ENCODE data around the gene CHCHD10. TPM values are rescaled to one million over a fixed set of nuclear protein-coding genes. Genes with fewer than 3 reads are reported as not detected.

Gene CHCHD10
- total RNA-seq, 6 experiments from 2014 or later = 133 to 416 (median 252) TPM

GRCh38 chr22:23754980-23755636 lies 12.7 kb downstream of the CHCHD10 start:
- no peak overlapping the region for H3K27ac ChIP-seq
- DNase-seq (no peak), ATAC-seq (no peak)
- H3K27me3 ChIP-seq = no peaks in the 10 kb centered on the region
- TF ChIP-seq, protein P1, sequence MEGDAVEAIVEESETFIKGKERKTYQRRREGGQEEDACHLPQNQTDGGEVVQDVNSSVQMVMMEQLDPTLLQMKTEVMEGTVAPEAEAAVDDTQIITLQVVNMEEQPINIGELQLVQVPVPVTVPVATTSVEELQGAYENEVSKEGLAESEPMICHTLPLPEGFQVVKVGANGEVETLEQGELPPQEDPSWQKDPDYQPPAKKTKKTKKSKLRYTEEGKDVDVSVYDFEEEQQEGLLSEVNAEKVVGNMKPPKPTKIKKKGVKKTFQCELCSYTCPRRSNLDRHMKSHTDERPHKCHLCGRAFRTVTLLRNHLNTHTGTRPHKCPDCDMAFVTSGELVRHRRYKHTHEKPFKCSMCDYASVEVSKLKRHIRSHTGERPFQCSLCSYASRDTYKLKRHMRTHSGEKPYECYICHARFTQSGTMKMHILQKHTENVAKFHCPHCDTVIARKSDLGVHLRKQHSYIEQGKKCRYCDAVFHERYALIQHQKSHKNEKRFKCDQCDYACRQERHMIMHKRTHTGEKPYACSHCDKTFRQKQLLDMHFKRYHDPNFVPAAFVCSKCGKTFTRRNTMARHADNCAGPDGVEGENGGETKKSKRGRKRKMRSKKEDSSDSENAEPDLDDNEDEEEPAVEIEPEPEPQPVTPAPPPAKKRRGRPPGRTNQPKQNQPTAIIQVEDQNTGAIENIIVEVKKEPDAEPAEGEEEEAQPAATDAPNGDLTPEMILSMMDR (IDR thresholded peaks at IDR 0.05) = no peak
- TF ChIP-seq POLR2A (IDR thresholded peaks at IDR 0.05) = no peak
- H3K4me3 ChIP-seq = no peak overlapping the region
- no peaks in the 10 kb centered on the region for H3K4me1 ChIP-seq
- no peaks in the 10 kb centered on the region for H3K36me3 ChIP-seq
- H3K9me3 ChIP-seq = no peaks in the 10 kb centered on the region
- intact Hi-C loops (cut with DNase I) = no loop called here
- 74% methylated on average over 6 of the region's 6 CpGs for WGBS (ENCODE audit: insufficient coverage, low coverage, low lambda C conversion rate, missing lambda C conversion rate)

DNA sequence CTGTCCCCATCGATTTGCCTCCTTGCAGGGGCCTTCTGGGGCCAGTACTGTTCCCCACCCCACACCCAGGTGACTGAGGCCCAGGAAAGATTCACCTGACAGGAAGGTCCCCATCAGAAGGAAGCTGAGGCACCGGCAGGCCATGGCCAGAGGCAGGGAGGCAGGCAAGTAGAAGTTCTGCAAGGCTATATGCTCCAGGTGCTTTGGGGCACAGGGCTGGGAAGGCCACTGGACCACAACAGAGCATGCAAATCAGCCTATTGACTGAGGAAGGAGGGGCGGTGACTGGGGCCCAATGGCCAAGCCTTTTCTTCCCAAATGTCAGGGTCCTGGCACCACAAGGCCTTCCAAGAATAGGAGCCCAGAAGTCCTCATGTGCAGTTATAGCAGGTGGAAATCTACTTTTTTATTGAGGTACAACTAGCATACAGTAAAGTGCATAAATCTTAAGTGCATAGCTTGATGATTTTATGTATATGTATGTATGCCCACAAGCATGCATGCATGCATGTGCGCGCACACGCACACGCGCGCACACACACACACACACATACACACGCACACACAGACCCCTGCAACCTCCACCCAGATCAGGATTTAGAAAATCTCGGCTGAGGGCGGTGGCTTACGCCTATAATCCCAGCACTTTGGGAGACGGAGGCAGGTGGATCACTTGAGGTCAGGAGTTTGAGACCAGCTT lies 13.4 kb downstream of the CHCHD10 start, which contains the start of gene VPREB3:
Gene VPREB3, minus strand, starts transcription at position 206 of the 700 bp plus-strand sequence. Its CDS starts 62 bp downstream, at position 144.
- Histone ChIP-seq H3K27ac (no peak within 1 kb of the TSS), H3K4me3 (no peak within 1 kb of the TSS), H3K36me3 (no peaks in the 10 kb centered on the region), H3K9me3 (no peaks in the 10 kb centered on the region), H3K27me3 (no peaks in the 10 kb centered on the region), H3K4me1 (no peaks in the 10 kb centered on the region)
- DNase-seq (no peak), ATAC-seq (no peak)
- intact Hi-C loops (cut with DNase I) = no loop called here
- WGBS (ENCODE audit: insufficient coverage, low coverage, low lambda C conversion rate, missing lambda C conversion rate) = 78% methylated on average over 7 of the region's 14 CpGs
- no peak for TF ChIP-seq POLR2A (IDR thresholded peaks at IDR 0.05)
- TF ChIP-seq, protein P1 (IDR thresholded peaks at IDR 0.05) = no peak

GRCh38 chr22:23753385-23753784 lies 14.4 kb downstream of the CHCHD10 start:
- no peaks in the 10 kb centered on the region for H3K4me1 ChIP-seq
- TF ChIP-seq, protein P1 (IDR thresholded peaks at IDR 0.05) = no peak
- no peak for TF ChIP-seq POLR2A (IDR thresholded peaks at IDR 0.05)
- intact Hi-C loops (cut with DNase I) = no loop called here
- H3K36me3 ChIP-seq = no peaks in the 10 kb centered on the region
- no peaks in the 10 kb centered on the region for H3K27me3 ChIP-seq
- DNase-seq (no peak), ATAC-seq (no peak)
- no peak overlapping the region for H3K27ac ChIP-seq
- H3K9me3 ChIP-seq = no peaks in the 10 kb centered on the region
- H3K4me3 ChIP-seq = no peak overlapping the region
- WGBS (ENCODE audit: insufficient coverage, low coverage, low lambda C conversion rate, missing lambda C conversion rate) = 75% methylated on average over 2 of the region's 2 CpGs

- H3K36me3 ChIP-seq = no peaks in the 10 kb centered on the region
- no peak overlapping the region for H3K4me3 ChIP-seq
- no peaks in the 10 kb centered on the region for H3K4me1 ChIP-seq
- intact Hi-C loops (cut with DNase I) = no loop called here
- no peaks in the 10 kb centered on the region for H3K9me3 ChIP-seq
- H3K27ac ChIP-seq = no peak overlapping the region
- ATAC-seq (no peak), DNase-seq (no peak)
- WGBS (ENCODE audit: insufficient coverage, low coverage, low lambda C conversion rate, missing lambda C conversion rate) = 87% methylated on average over 3 of the region's 16 CpGs
- H3K27me3 ChIP-seq = no peaks in the 10 kb centered on the region
- no peak for TF ChIP-seq POLR2A (IDR thresholded peaks at IDR 0.05)
- TF ChIP-seq, protein P1 (IDR thresholded peaks at IDR 0.05) = no peak
Observed at GRCh38 chr22:23752750-23753149, 15.0 kb downstream of the CHCHD10 start.

Measured in right lobe of liver (tissue), 6 donors.